GM12878 (cell line): ENCODE results near the gene ANKRD60. TPM values are rescaled to one million over a fixed set of nuclear protein-coding genes. Genes with fewer than 3 reads are reported as not detected.

Experiments
- ATAC-seq: fragments of 200-7000 bp; cut with Tn5 transposase; 3 replicates; pipeline ENCODE4 v1.9.1; 2020; ENCODE audit warnings: mild to moderate bottlenecking, moderate library complexity
- BruUV-seq: library from RNA; stranded (reverse); fragments of 400-500 nt; replicated peaks from 2 replicates; lab custom pipeline; 2021; lab: Mats Ljungman, UMichigan
- CTCF ChIA-PET: fragments of 300-600 bp; sonication (Branson Sonifier 250); formaldehyde crosslinking; extraction: SDS; loops from one replicate; lab custom pipeline; 2021; ENCODE audit warnings: inconsistent platforms; lab: Yijun Ruan, JAX
- POLR2A ChIA-PET: fragments of 350-600 bp; formaldehyde crosslinking; extraction: SDS; loops from one replicate; lab custom pipeline; 2021; ENCODE audit warnings: inconsistent platforms; lab: Charles Lee
- RAD21 ChIA-PET: fragments of 300-600 bp; sonication (Branson Sonifier 250); formaldehyde crosslinking; loops from one replicate; lab custom pipeline; 2023; ENCODE audit warnings: antibody characterized with exemption; ENCODE audit not compliant: unreplicated experiment; lab: Charles Lee
- SMC1A ChIA-PET: fragments of 300-600 bp; sonication (Branson Sonifier 250); formaldehyde crosslinking; loops from one replicate; lab custom pipeline; 2023; ENCODE audit not compliant: unreplicated experiment, uncharacterized antibody; lab: Charles Lee
- DNase-seq: peaks from one replicate; pipeline ENCODE4 v3.0.0-alpha.2; 2011; ENCODE audit warnings: low read depth, low spot score
- FAIRE-seq: peaks from 3 replicates; lab custom pipeline; 2011; peaks lifted over from hg19 to GRCh38; lab: Jason Lieb, UNC
- H2AFZ ChIP-seq: 2 replicates; pipeline ENCODE4 v1.6.0; 2011; ENCODE audit warnings: low read depth, low read length, control low read depth; ENCODE audit not compliant: control insufficient read depth
- H3K27ac ChIP-seq: 2 replicates; pipeline ENCODE4 v1.5.1; 2011; ENCODE audit warnings: control low read depth; ENCODE audit not compliant: control insufficient read depth, insufficient read depth
- H3K27me3 ChIP-seq, 2 experiments: replicated peaks in 1 of 2; 2 replicates each; pipeline versions ENCODE4 v1.6.0 to v1.6.1; 2011; ENCODE audit warnings: low read length in 1 of 2; ENCODE audit not compliant: control insufficient read depth in 2 of 2, insufficient read depth in 2 of 2
- H3K36me3 ChIP-seq, 2 experiments: 2 replicates each; pipeline ENCODE4 v1.5.1; 2011; ENCODE audit warnings: low read length in 1 of 2; ENCODE audit not compliant: control insufficient read depth in 2 of 2, insufficient read depth in 2 of 2
- H3K4me1 ChIP-seq: 2 replicates; pipeline ENCODE4 v1.6.1; 2011; ENCODE audit warnings: mild to moderate bottlenecking, low read length, moderate library complexity, mixed read lengths; ENCODE audit not compliant: control insufficient read depth, insufficient read depth
- H3K4me2 ChIP-seq: 2 replicates; pipeline ENCODE4 v1.6.0; 2011; ENCODE audit warnings: control low read depth; ENCODE audit not compliant: control insufficient read depth, insufficient read depth
- H3K4me3 ChIP-seq: fragments of 200-600 bp; sonication (generic); 2 replicates; pipeline ENCODE4 v1.5.1; 2016
- H3K79me2 ChIP-seq: 2 replicates; pipeline ENCODE4 v1.6.0; 2011; ENCODE audit warnings: low read length; ENCODE audit not compliant: control insufficient read depth, insufficient read depth
- H3K9ac ChIP-seq: 2 replicates; pipeline ENCODE4 v1.8.0; 2011; ENCODE audit warnings: low read length, control low read depth, mixed read lengths; ENCODE audit not compliant: control insufficient read depth, insufficient read depth
- H3K9me3 ChIP-seq: replicated peaks from 3 replicates; pipeline ENCODE4 v1.5.1; 2011; ENCODE audit warnings: mild to moderate bottlenecking, low read length; ENCODE audit not compliant: control insufficient read depth, insufficient read depth
- H4K20me1 ChIP-seq: 2 replicates; pipeline ENCODE4 v1.6.0; 2011; ENCODE audit not compliant: control insufficient read depth, insufficient read depth
- ASH2L ChIP-seq: fragments of 300-600, 200-600 bp; sonication (generic); IDR thresholded peaks from 2 replicates; pipeline ENCODE4 v1.6.1; 2017; ENCODE audit warnings: low read depth, mild to moderate bottlenecking, borderline replicate concordance
- CTCF ChIP-seq, 3 experiments: IDR thresholded peaks in 2 of 3; conservative IDR thresholded peaks in 1 of 3; 2 replicates each; pipeline ENCODE4 v1.5.1; 2011; ENCODE audit warnings: low read depth in 3 of 3, low read length in 3 of 3, mild to moderate bottlenecking in 3 of 3, control low read depth in 2 of 3, moderate library complexity in 2 of 3, inconsistent platforms in 1 of 3, mixed read lengths in 1 of 3; ENCODE audit not compliant: control insufficient read depth in 2 of 3, insufficient read depth in 1 of 3; ENCODE audit errors: extremely low read depth in 1 of 3
- GABPA ChIP-seq: IDR thresholded peaks from 2 replicates; pipeline ENCODE4 v1.6.1; 2014; ENCODE audit warnings: antibody characterized with exemption, low read depth, mild to moderate bottlenecking, inconsistent platforms
- IRF3 ChIP-seq: fragments of 450-650 bp; IDR thresholded peaks from 2 replicates; pipeline ENCODE4 v1.6.1; 2014; ENCODE audit warnings: mild to moderate bottlenecking
- MTA3 ChIP-seq: IDR thresholded peaks from 2 replicates; pipeline ENCODE4 v1.6.1; 2012; ENCODE audit warnings: low read length, inconsistent platforms, borderline replicate concordance
- NFIC ChIP-seq: IDR thresholded peaks from 2 replicates; pipeline ENCODE4 v1.6.1; 2012; ENCODE audit warnings: low read depth, mild to moderate bottlenecking, inconsistent platforms, low read length, moderate library complexity
- REST ChIP-seq: IDR thresholded peaks from 2 replicates; pipeline ENCODE4 v1.6.1; 2012; ENCODE audit warnings: mild to moderate bottlenecking, low read depth, low read length
- SRF ChIP-seq, 2 experiments: IDR thresholded peaks; 2 replicates each; pipeline ENCODE4 v1.6.1; 2011; ENCODE audit warnings: low read depth in 2 of 2, low read length in 2 of 2, mild to moderate bottlenecking in 1 of 2, moderate library complexity in 1 of 2
- STAT3 ChIP-seq: IDR thresholded peaks from 2 replicates; pipeline ENCODE4 v1.6.1; 2011; ENCODE audit warnings: low read depth, low read length, improper control_type of control experiment
- ZNF217 ChIP-seq: fragments of 450-650 bp; IDR thresholded peaks from 2 replicates; pipeline ENCODE4 v1.6.1; 2017; ENCODE audit warnings: antibody characterized with exemption, mild to moderate bottlenecking
- WGBS: methylation state at CpG from one replicate; pipeline ENCODE4 v1.1.6; 2016; ENCODE audit warnings: low lambda C conversion rate; ENCODE audit not compliant: insufficient replicate concordance, insufficient coverage; ENCODE audit errors: missing lambda C conversion rate; 5-methylcytosine and 5-hydroxymethylcytosine counted together
- in situ Hi-C: fragments of 300-500 bp; cut with MboI; formaldehyde crosslinking; loops from 9 replicates; pipeline ENCODE4 v1.14.3; 2018; ENCODE audit warnings: mixed read lengths
- intact Hi-C: fragments of 100-400 bp; cut with micrococcal nuclease; formaldehyde crosslinking; loops from one replicate; pipeline ENCODE4 v1.14.2; 2022; ENCODE audit not compliant: unreplicated experiment
- polyA plus RNA-seq, 11 experiments: library from polyadenylated mRNA; depleted of rRNA in 4 of 11; unstranded in 6 of 11; stranded (reverse) in 5 of 11; fragments of >200 nt; fragmentation: Nextera tagmentation in 4 of 11; fragmentation: Illumina TruSeq in 1 of 11; extraction: Ambion mirVana in 4 of 11; extraction: Trizol in 1 of 11; gene quantifications; 1 replicate in 1 of 11; 2 replicates in 10 of 11; pipeline versions ENCODE4 v1.2.1 to v1.2.3, GENCODE V29; 2011 to 2016; ENCODE audit warnings: inconsistent platforms in 2 of 11, missing spikeins in 2 of 11, low read depth in 1 of 11
- total RNA-seq, 4 experiments: library from RNA; depleted of rRNA in 3 of 4; stranded (reverse); fragments of >200 nt in 3 of 4; fragmentation: Illumina TruSeq in 1 of 4; extraction: Trizol in 1 of 4; gene quantifications; 2 replicates each; pipeline versions ENCODE4 v1.2.1 to v1.2.3, GENCODE V29; 2013 to 2021

The ANKRD60 gene
- total and polyA plus RNA-seq, 10 of the 15 experiments (the other 5 are each of a cell fraction or from before 2014, with no cell fraction given), result not detected

- Histone ChIP-seq H3K4me1 (no peaks in the 10 kb centered on the region), H3K4me2 (no peak overlapping the region), H3K36me3 (no peaks in the 10 kb centered on the region), H3K9me3 (no peaks in the 10 kb centered on the region), H3K79me2 (no peaks in the 10 kb centered on the region), H3K27ac (no peak overlapping the region), H2AFZ (no peak overlapping the region), H3K9ac (no peak overlapping the region)
- ATAC-seq, result no peak
- ChIA-PET POLR2A (no interaction called here), CTCF (interaction anchor here (0.8 kb wide), 1 partner anchor 10 kb away, joined by 3 read pairs; no protein-coding TSS in a partner anchor)
- intact Hi-C loops, result no loop called here
- no peak for TF ChIP-seq REST
- TF ChIP-seq, all 136 proteins: peak for 0
- no TSS peak for BruUV-seq
- Histone ChIP-seq H3K27me3 (no peaks in the 10 kb centered on the region; a peak in 3 of 4 replicates), H4K20me1 (no peaks in the 10 kb centered on the region; the same call in 1 of the 2 replicates), H3K4me3 (no peak overlapping the region)
- ChIA-PET SMC1A (no interaction called here), RAD21 (no interaction called here)
- DNase-seq (no peak), FAIRE-seq (no peak)
- in situ Hi-C loops, result no loop called here
- 37% methylated on average over 5 of the region's 5 CpGs for WGBS
Observed at GRCh38 chr20:58175836-58176235, 52.6 kb downstream of the ANKRD60 start.

GRCh38 chr20:58175425-58175824 is 53.0 kb downstream of the ANKRD60 start:
- DNase-seq, result no peak
- H3K27ac ChIP-seq, result no peak overlapping the region
- no peak for FAIRE-seq
- SMC1A ChIA-PET, result no interaction called here
- H4K20me1 ChIP-seq, result no peaks in the 10 kb centered on the region; the same call in 1 of the 2 replicates
- POLR2A ChIA-PET, result no interaction called here
- WGBS, result 46% methylated on average over 8 of the region's 9 CpGs
- ATAC-seq, result no peak
- in situ Hi-C loops, result no loop called here
- H3K9ac ChIP-seq, result no peak overlapping the region
- H3K4me2 ChIP-seq, result no peak overlapping the region
- H3K9me3 ChIP-seq, result no peaks in the 10 kb centered on the region
- RAD21 ChIA-PET, result no interaction called here
- no peaks in the 10 kb centered on the region for H3K79me2 ChIP-seq
- BruUV-seq, result no TSS peak
- CTCF ChIA-PET, result interaction anchor here (0.8 kb wide), 1 partner anchor 10 kb away, joined by 3 read pairs; no protein-coding TSS in a partner anchor
- no peaks in the 10 kb centered on the region for H3K4me1 ChIP-seq
- no peak overlapping the region for H2AFZ ChIP-seq
- no peaks in the 10 kb centered on the region for H3K36me3 ChIP-seq
- no peak overlapping the region for H3K4me3 ChIP-seq
- no peaks in the 10 kb centered on the region; a peak in 3 of 4 replicates for H3K27me3 ChIP-seq
- intact Hi-C loops, result no loop called here
- TF ChIP-seq MTA3 (no peak), NFIC (no peak), ASH2L (no peak), GABPA (no peak), SRF (IDR thresholded peaks at IDR 0.05; ENCODE audit: low read depth in 2 of 2, low read length in 2 of 2) (no peak), STAT3 (no peak), IRF3 (no peak), CTCF (IDR thresholded peaks at IDR 0.05 in 2 of 3, conservative IDR thresholded peaks at IDR 0.05 in 1 of 3; ENCODE audit: control insufficient read depth in 2 of 3, extremely low read depth in 1 of 3, insufficient read depth in 1 of 3, low read depth in 3 of 3, low read length in 3 of 3) (no peak), ZNF217 (no peak)
